PC-3 (cell line): ENCODE data around the gene ARL2BP. TPM values are rescaled to one million over a fixed set of nuclear protein-coding genes. Genes with fewer than 3 reads are reported as not detected.
A peak's percentile ranks its signal among the peaks of the same experiment; 100 is the strongest.

Source experiments
- ATAC-seq: fragments of 200-7000 bp; cut with Tn5 transposase; 2 replicates; pipeline ENCODE4 v1.9.1; 2020; ENCODE audit warnings: mild to moderate bottlenecking, moderate library complexity
- BruUV-seq: library from RNA; stranded (reverse); fragments of 400-500 nt; replicated peaks from 2 replicates; lab custom pipeline; 2021; lab: Mats Ljungman, UMichigan
- CTCF ChIA-PET: fragments of 300-600 bp; sonication (Branson Sonifier 250); formaldehyde crosslinking; loops from one replicate; lab custom pipeline; 2022; ENCODE audit warnings: antibody characterized with exemption; lab: Charles Lee
- POLR2A ChIA-PET: fragments of 300-600 bp; sonication (Branson Sonifier 250); formaldehyde crosslinking; loops from one replicate; lab custom pipeline; 2022; ENCODE audit warnings: antibody characterized with exemption; ENCODE audit not compliant: unreplicated experiment; lab: Charles Lee
- DNase-seq: peaks from one replicate; pipeline ENCODE4 v3.0.0-alpha.2; 2015
- H2AFZ ChIP-seq: fragments of 300-600 bp; sonication (generic); 2 replicates; pipeline ENCODE4 v1.6.0; 2016; ENCODE audit warnings: antibody characterized with exemption, low read length
- H3F3A ChIP-seq: fragments of 300-600 bp; sonication (generic); one replicate; pipeline ENCODE4 v1.6.0; 2017; ENCODE audit warnings: antibody characterized with exemption, low read length, control low read depth, mild to moderate bottlenecking; ENCODE audit not compliant: unreplicated experiment
- H3K27ac ChIP-seq: fragments of 300-600 bp; sonication (generic); 2 replicates; pipeline ENCODE4 v1.5.1; 2016; ENCODE audit warnings: mild to moderate bottlenecking, low read length
- H3K27me3 ChIP-seq: fragments of 300-600 bp; sonication (generic); 2 replicates; pipeline ENCODE4 v1.6.1; 2016; ENCODE audit warnings: low read length, mixed read lengths
- H3K36me3 ChIP-seq: fragments of 300-600 bp; sonication (generic); 2 replicates; pipeline ENCODE4 v1.6.1; 2016; ENCODE audit warnings: low read depth, mixed run types, low read length, mixed read lengths
- H3K4me1 ChIP-seq: fragments of 300-600 bp; sonication (generic); 2 replicates; pipeline ENCODE4 v1.5.1; 2016; ENCODE audit warnings: low read length; ENCODE audit not compliant: insufficient read depth
- H3K4me2 ChIP-seq: fragments of 300-600 bp; sonication (generic); 2 replicates; pipeline ENCODE4 v1.6.0; 2016; ENCODE audit warnings: low read length
- H3K4me3 ChIP-seq: fragments of 300-600 bp; sonication (generic); 2 replicates; pipeline ENCODE4 v1.5.1; 2016; ENCODE audit warnings: mild to moderate bottlenecking, low read length, mixed read lengths
- H3K79me2 ChIP-seq: fragments of 300-600 bp; sonication (generic); 2 replicates; pipeline ENCODE4 v1.6.1; 2017; ENCODE audit warnings: low read length, mixed read lengths
- H3K9ac ChIP-seq: fragments of 300-600 bp; sonication (generic); 2 replicates; pipeline ENCODE4 v1.6.0; 2016; ENCODE audit warnings: mild to moderate bottlenecking, low read length
- H3K9me2 ChIP-seq: fragments of 300-600 bp; sonication (generic); replicated peaks from 2 replicates; pipeline ENCODE4 v1.6.1; 2016; ENCODE audit warnings: mixed run types, low read length, mixed read lengths
- H3K9me3 ChIP-seq: fragments of 300-600 bp; sonication (generic); 2 replicates; pipeline ENCODE4 v1.6.1; 2016; ENCODE audit warnings: low read length, mixed read lengths
- H4K20me1 ChIP-seq: fragments of 300-600 bp; sonication (generic); 2 replicates; pipeline ENCODE4 v1.6.1; 2016; ENCODE audit warnings: low read length, mixed read lengths
- EZH2 ChIP-seq: fragments of 300-600 bp; sonication (generic); IDR thresholded peaks from one replicate; pipeline ENCODE4 v1.6.1; 2017; ENCODE audit warnings: antibody characterized with exemption, mild to moderate bottlenecking, low read length; ENCODE audit not compliant: unreplicated experiment
- EZH2phosphoT487 ChIP-seq: fragments of 300-600 bp; sonication (generic); IDR thresholded peaks from 2 replicates; pipeline ENCODE4 v1.6.1; 2018; ENCODE audit warnings: mild to moderate bottlenecking, antibody characterized with exemption, low read length, borderline replicate concordance
- intact Hi-C: fragments of 100-400 bp; cut with micrococcal nuclease; formaldehyde crosslinking; loops from 2 replicates; pipeline ENCODE4 v1.9.0; 2023
- total RNA-seq: library from RNA; depleted of rRNA; stranded (reverse); fragments of >200 nt; gene quantifications from 2 replicates; pipeline ENCODE4 v1.2.3, GENCODE V29; 2014
- TF ChIP-seq, protein P1 (sequence below): fragments of 300-600 bp; sonication (generic); conservative IDR thresholded peaks from 2 replicates; pipeline ENCODE4 v1.5.1; 2017; ENCODE audit warnings: antibody characterized with exemption, low read depth, mild to moderate bottlenecking, low read length

ARL2BP gene
- total RNA-seq, 1 experiment from 2014 or later: 38.4 TPM

- no peaks in the 10 kb centered on the region for H3K79me2 ChIP-seq
- ATAC-seq (no peak), DNase-seq (peak; percentile 31)
- no peak overlapping the region for H3K27ac ChIP-seq
- H3K36me3 ChIP-seq: peaks cover 10% of the 10 kb centered on the region
- H3K4me3 ChIP-seq: no peak overlapping the region
- no peak overlapping the region for H3K9ac ChIP-seq
- H3K4me1 ChIP-seq: peaks cover 16% of the 10 kb centered on the region
- no peaks in the 10 kb centered on the region for H4K20me1 ChIP-seq
- intact Hi-C loops: no loop called here
- H3F3A ChIP-seq: no peaks in the 10 kb centered on the region
- no peaks in the 10 kb centered on the region for H3K9me3 ChIP-seq
- no peaks in the 10 kb centered on the region for H3K9me2 ChIP-seq
- no peak overlapping the region for H3K4me2 ChIP-seq
- no peak for TF ChIP-seq EZH2phosphoT487
- TF ChIP-seq, protein P1, sequence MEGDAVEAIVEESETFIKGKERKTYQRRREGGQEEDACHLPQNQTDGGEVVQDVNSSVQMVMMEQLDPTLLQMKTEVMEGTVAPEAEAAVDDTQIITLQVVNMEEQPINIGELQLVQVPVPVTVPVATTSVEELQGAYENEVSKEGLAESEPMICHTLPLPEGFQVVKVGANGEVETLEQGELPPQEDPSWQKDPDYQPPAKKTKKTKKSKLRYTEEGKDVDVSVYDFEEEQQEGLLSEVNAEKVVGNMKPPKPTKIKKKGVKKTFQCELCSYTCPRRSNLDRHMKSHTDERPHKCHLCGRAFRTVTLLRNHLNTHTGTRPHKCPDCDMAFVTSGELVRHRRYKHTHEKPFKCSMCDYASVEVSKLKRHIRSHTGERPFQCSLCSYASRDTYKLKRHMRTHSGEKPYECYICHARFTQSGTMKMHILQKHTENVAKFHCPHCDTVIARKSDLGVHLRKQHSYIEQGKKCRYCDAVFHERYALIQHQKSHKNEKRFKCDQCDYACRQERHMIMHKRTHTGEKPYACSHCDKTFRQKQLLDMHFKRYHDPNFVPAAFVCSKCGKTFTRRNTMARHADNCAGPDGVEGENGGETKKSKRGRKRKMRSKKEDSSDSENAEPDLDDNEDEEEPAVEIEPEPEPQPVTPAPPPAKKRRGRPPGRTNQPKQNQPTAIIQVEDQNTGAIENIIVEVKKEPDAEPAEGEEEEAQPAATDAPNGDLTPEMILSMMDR: no peak
- TF ChIP-seq EZH2: no peak
- CTCF ChIA-PET: no interaction called here
- H3K27me3 ChIP-seq: no peaks in the 10 kb centered on the region
- no TSS peak for BruUV-seq
- POLR2A ChIA-PET: no interaction called here
- no peak overlapping the region for H2AFZ ChIP-seq
These were observed 8.4 kb downstream of the ARL2BP start for GRCh38 chr16:57253466-57253865.

- H3K4me1 ChIP-seq: peaks cover 26% of the 10 kb centered on the region
- no peaks in the 10 kb centered on the region for H3K27me3 ChIP-seq
- H3K4me3 ChIP-seq: no peak overlapping the region
- H3K9me2 ChIP-seq: no peaks in the 10 kb centered on the region
- CTCF ChIA-PET: no interaction called here
- H4K20me1 ChIP-seq: no peaks in the 10 kb centered on the region
- H3K27ac ChIP-seq: peak overlapping the region; percentile 36
- TF ChIP-seq EZH2phosphoT487: no peak
- TF ChIP-seq EZH2: no peak
- TF ChIP-seq, protein P1: no peak
- no peak overlapping the region for H3K9ac ChIP-seq
- H3K4me2 ChIP-seq: no peak overlapping the region; the same call in 1 of the 2 replicates
- H3F3A ChIP-seq: no peaks in the 10 kb centered on the region
- H2AFZ ChIP-seq: no peak overlapping the region; the same call in 1 of the 2 replicates
- H3K9me3 ChIP-seq: no peaks in the 10 kb centered on the region
- peak; percentile 75 for ATAC-seq
- POLR2A ChIA-PET: interaction anchor here (0.7 kb wide), 1 partner anchor 335 kb away, joined by 6 read pairs; no protein-coding TSS in a partner anchor
- DNase-seq: peak; percentile 83
- intact Hi-C loops: no loop called here
- H3K79me2 ChIP-seq: no peaks in the 10 kb centered on the region
- BruUV-seq: no TSS peak
- H3K36me3 ChIP-seq: peaks cover 8% of the 10 kb centered on the region
These were observed 10.8 kb downstream of the ARL2BP start for GRCh38 chr16:57255686-57256415.
